DLD1 (cell line): ENCODE measurements around the gene DDHD1.
"Not testable (repeated sequence)": the region's sequence is repeated elsewhere in the genome, so short reads cannot be mapped to it uniquely, and the experiment has no call there.

Experiments used
- in situ Hi-C: cut with HindIII; loops from 2 replicates; pipeline ENCODE4 v1.10.0; 2017; ENCODE audit warnings: low sequenced_read_pairs

DDHD1 gene

DNA sequence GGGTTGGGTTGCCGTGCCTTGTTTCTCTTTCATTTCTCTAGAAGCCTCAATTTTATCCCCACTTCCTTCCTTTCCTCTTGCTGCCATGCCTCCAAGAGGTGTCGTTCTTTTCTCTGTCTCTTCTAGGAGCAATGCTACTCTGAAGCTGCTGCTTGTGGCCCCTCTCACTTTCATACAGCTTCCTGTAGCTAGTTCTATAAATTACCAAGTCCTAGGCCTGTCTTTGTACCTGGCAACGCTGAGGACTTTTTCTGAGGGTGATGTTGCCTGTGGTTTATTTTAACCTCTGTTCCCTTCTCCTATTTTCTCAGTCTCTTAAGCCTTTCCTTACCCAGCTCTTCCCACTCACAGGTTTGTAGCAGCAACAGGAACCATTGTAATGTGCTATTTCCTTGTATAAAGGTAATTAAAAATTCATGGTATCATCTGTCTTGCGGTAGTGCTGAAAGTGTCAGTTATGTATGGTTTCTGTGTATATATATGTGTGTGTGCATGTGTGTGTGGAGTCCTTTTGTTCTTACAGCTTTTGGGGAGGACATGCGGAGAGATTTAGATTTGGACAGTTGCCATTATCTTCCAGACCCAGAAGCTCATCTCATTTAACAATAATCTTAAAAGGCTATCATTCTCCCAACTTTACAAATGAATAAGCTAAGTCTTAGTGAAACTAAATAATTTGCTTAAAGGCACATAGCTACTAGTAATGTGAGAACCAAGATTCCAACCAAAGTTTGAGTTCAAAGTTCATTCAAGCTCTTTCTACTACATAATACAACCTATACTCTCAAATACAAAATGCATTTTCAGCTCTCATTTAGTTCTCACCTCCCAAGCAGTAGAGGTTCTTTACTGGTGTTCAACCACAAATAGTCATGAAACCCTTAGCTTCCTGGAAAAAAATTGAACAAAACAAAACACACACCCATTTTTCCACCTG lies 43.8 kb downstream of the DDHD1 start:
- in situ Hi-C loops: no loop called here

DNA sequence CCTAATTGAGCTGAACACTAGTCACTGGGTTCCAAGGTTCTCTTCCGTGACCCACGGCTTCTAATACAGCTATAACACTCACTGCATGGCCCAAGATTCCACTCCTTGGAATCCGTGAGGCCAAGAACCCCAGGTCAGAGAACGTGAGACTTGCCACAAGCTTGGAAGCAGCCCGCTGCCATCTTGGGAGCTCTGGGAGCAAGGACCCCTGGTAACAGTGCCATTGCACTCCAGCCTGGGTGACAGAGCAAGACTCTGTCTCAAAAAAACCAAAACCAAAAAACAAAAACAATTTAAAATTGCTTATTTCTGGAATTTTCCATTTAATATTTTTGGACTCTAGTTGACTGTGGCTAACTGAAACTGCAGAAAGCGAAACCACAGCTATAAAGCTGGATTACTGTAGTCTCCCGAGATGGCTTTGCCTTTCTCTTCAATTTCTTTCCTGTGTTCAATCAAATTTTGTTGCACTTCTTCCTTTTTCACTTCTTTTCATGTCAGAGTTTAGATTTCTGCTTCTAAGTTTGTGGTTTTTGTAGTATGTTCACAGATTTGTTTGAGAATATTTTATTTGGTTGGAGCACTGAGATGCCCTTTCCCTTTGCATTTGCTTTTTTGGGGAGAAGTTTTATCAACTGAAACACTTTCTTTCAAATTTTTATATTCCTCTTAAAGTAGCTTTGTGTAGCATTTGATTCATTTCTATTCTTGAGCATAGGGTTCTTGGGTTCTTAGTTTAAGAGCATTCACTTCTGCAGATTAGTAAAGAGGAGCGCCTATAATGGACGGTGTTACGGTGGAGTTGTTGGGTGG lies 44.6 kb downstream of the DDHD1 start:
- in situ Hi-C loops: no loop called here

DNA sequence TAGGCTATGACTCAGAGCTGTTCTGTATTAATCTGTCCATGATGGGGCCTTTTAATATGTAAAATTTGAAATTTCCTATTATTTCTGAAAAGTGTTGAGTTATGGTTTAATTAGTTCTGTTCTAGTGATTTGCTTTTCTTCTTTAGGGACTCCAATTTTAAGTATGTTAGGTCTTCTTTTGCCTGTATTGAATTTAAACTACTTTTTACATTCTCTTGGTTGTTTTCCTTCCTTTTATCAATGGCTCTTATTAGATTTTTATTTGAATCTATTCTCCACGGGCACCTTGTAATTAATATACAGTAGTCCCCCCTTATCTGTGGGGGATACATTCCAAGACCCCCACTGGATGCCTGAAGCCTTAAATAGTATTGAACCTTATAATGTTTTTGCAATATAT lies 46.4 kb downstream of the DDHD1 start:
- in situ Hi-C loops: no loop called here

DNA sequence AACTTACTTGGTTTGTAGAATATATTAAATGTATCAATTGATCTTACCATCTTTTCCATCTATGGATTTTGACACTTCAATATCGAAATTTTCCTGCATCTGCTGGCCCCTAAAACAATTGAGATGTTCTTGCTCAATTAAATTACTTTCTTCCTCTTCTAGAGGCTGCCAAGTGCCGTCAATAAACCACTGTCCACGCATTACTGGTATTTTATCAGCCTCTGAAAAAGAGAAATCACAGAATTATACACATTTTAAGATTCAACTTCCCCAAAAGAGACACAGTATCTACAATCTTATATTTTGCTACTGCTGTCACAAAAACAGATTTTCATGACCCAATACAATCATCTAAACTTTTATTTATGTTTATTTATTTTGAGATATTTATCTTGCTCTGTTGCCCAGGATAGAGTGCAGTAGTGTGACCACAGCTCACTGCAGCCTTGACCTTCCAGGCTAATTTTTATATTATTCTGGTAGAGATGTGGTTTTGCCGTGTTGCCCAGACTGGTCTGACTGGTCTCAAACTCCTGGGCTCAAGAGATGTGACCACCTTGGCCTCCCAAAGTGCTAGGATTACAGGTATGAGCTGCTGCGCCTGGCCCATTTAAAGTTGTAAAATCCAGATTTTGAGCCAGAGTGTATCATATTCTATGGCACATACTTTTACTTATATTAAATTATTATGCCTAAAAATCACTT lies 49.3 kb downstream of the DDHD1 start:
- in situ Hi-C loops: no loop called here

- in situ Hi-C loops: no loop called here
Measured at GRCh38 chr14:53093206-53093605, 59.9 kb downstream of the DDHD1 start.

DNA sequence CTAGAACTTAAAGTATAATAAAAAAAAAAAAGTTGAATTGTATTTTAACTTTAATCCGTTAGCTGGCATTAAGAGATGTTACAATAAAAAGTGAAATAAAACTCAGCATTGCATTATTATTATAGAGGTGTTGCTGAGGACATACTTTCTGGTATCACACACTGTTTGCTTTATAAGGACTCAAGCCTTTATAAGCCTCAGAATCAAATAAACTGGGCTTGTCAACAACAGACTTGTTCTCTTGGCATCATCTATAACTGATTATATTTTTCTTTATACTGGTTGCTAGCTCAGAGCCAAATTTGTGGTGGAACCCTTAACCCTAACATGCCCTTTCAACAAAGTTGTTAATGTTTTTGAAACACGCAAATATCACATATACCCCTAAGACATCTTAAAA lies 62.3 kb downstream of the DDHD1 start:
- in situ Hi-C loops: no loop called here

DNA sequence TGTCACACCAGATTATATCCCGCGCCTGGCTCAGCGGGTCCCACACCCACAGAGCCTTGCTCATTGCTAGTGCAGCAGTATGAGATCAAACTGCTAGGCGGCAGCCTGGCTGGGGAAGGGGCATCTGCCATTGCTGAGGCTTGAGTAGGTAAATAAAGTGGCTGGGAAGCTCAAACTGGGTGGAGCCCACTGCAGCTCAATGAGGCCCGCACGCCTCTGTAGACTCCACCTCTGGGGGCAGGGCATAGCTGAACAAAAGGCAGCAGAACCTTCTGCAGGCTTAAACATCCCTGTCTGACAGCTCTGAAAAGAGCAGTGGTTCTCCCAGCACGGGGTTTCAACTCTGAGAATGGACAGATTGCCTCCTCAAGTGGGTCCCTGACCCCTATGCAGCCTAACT lies 68.2 kb downstream of the DDHD1 start:
- in situ Hi-C loops: not testable (repeated sequence)

DNA sequence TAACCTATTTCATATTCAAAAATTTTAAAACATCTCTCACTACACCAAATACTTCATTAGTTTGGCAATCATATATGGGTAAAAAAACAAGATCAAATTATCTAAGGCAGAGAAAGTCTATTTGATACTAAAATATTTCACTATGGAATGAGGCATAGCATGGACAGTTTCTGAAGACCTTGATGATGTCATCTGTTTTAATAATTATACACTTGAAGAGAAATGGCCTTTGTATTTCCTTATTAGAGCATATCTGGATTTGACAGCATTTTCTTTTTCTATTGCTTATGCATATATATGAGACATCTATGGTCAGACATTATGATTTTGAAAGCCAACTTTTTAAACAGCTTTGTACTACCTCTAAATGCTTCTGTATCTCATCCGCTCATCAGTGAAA lies 88.6 kb downstream of the DDHD1 start:
- in situ Hi-C loops: no loop called here

DNA sequence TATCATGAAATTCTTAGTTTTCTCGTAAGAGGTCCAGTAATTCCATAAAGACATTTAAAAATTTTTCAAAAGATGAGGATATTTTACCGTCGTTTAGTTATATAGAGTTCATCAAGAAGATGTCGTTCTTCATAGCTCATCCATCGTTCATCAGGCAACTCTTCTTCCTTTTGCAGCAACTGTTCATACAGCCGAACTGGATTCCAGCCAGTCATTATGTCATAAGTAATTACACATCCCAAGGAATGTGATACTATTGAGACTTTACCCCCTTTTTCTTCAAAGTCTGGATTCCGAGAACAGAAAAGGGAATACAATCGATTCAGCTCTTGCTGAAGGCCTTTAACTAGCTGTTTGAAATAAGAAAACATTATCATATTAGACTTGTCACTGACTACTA lies 90.3 kb downstream of the DDHD1 start:
- in situ Hi-C loops: no loop called here

DNA sequence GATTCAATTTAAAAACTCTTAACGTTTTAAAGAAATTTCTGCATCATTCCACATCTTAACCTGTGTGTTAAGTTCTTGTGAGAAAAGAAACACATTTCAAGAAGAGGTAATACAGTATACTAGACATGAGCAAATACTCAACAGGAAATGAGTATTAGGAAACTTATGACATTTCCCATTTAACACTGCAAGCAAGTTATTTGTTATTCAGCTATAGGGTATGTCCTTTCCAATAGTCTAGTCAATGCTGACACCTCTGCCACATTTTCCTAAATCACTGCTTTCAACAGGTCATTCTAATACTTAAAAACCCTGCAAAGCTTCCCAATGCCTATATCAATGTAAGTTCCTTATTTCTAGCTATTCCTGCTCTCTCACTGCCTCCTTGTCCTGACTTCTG lies 93.1 kb downstream of the DDHD1 start:
- in situ Hi-C loops: no loop called here

- in situ Hi-C loops: no loop called here
Measured at GRCh38 chr14:53055003-53055402, 98.1 kb downstream of the DDHD1 start.

GRCh38 chr14:53054457-53054856 lies 98.7 kb downstream of the DDHD1 start:
- in situ Hi-C loops: no loop called here

GRCh38 chr14:53048631-53049030 lies 104.5 kb downstream of the DDHD1 start:
- in situ Hi-C loops: no loop called here

DNA sequence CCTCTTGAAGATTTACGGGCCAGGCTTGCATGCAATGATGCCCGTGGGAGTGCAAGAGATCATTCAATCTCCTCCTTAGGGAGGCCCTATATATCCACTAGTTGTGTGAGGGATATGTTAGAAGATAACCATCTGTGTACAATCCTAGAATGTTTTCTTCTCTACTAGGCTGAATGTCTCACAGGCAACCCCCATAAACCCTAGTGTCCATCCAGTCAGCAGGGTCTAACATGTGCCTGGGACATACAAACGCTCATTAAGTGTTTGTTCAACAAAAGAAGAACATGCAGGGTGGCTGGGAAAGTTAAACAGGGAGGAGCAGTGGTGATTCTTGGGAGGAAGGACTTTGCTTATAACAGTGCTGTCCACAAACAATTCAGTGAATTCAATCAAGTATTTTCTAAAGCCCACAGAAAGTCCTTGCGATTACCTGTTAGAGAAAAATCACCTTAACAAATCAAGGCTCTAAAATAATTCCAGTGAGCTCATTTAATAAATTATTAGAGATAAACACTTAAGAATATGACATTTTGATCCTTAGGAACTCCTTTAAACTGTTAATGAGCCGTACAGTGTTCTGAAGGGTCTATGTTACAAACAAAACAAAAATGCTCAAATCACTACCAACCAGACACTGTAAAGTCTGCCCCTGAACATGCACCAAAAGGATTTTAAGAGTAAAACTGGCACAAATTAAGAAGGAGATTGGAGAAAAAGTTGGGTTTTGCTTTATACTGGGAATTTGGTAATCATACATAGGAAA lies 105.6 kb downstream of the DDHD1 start:
- in situ Hi-C loops: no loop called here

- in situ Hi-C loops: no loop called here
Measured at GRCh38 chr14:53044486-53044885, 108.6 kb downstream of the DDHD1 start.

- in situ Hi-C loops: no loop called here
Measured at GRCh38 chr14:53043027-53043581, 110.0 kb downstream of the DDHD1 start.

GRCh38 chr14:53042480-53042879 lies 110.6 kb downstream of the DDHD1 start:
- in situ Hi-C loops: no loop called here

- in situ Hi-C loops: no loop called here
Measured at GRCh38 chr14:53041067-53041466, 112.1 kb downstream of the DDHD1 start.

DNA sequence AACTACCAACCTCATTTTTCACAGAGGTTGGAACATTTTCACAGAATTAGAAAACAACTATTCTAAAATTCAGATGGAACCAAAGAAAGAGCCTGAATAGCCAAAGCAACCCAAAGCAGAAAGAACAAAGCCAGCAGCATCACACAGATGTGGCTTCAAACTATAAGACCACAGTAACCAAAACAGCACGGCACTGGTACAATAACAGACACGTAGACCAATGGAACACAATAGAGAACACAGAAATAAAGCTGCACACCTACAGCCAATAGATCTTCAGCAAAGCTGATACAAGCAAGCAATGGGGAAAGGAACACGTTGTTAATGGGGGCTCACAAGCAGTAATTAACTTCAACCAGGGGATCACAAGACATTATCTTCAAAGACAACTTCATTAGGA lies 114.5 kb downstream of the DDHD1 start:
- in situ Hi-C loops: no loop called here

GRCh38 chr14:53037016-53037415 lies 116.1 kb downstream of the DDHD1 start:
- in situ Hi-C loops: no loop called here
